ENCODE results near the gene SSH2. TPM values are rescaled to one million over a fixed set of nuclear protein-coding genes. Genes with fewer than 3 reads are reported as not detected.

The SSH2 gene
- total RNA-seq, 1 donor, result 13.0 TPM

- Histone ChIP-seq H3K79me2 (ENCODE audit: insufficient read depth, low read length) (peaks cover 60% of the 10 kb centered on the region), H3K4me2 (ENCODE audit: insufficient read depth, low read length) (no peak overlapping the region), H3K4me1 (ENCODE audit: insufficient read depth, low read length) (peaks cover 17% of the 10 kb centered on the region), H3K27me3 (ENCODE audit: insufficient read depth, low read length) (no peaks in the 10 kb centered on the region), H3K4me3 (ENCODE audit: insufficient read depth, low read length) (no peak overlapping the region), H4K20me1 (ENCODE audit: insufficient read depth, low read length) (no peaks in the 10 kb centered on the region), H2AFZ (ENCODE audit: low read length) (no peak overlapping the region), H3K9me3 (ENCODE audit: low read depth, low read length) (no peaks in the 10 kb centered on the region), H3K36me3 (ENCODE audit: insufficient read depth, low read length) (no peaks in the 10 kb centered on the region), H3K27ac (ENCODE audit: low read depth, low read length) (no peak overlapping the region)
- DNase-seq (ENCODE audit: insufficient read length, low spot score, missing footprints), result no peak
- no peak for TF ChIP-seq CTCF (IDR thresholded peaks at IDR 0.05; ENCODE audit: extremely low read depth, low read depth, low read length)
These were observed 2.5 kb downstream of the SSH2 start for GRCh38 chr17:29927546-29927945.

- no peak for TF ChIP-seq CTCF (IDR thresholded peaks at IDR 0.05; ENCODE audit: extremely low read depth, low read depth, low read length)
- peaks cover 10% of the 10 kb centered on the region for H3K4me1 ChIP-seq (ENCODE audit: insufficient read depth, low read length)
- H3K4me3 ChIP-seq (ENCODE audit: insufficient read depth, low read length), result no peak overlapping the region
- H3K27ac ChIP-seq (ENCODE audit: low read depth, low read length), result no peak overlapping the region
- peaks cover 77% of the 10 kb centered on the region for H3K79me2 ChIP-seq (ENCODE audit: insufficient read depth, low read length)
- DNase-seq (ENCODE audit: insufficient read length, low spot score, missing footprints), result no peak
- H3K36me3 ChIP-seq (ENCODE audit: insufficient read depth, low read length), result no peaks in the 10 kb centered on the region
- H2AFZ ChIP-seq (ENCODE audit: low read length), result no peak overlapping the region
- H3K4me2 ChIP-seq (ENCODE audit: insufficient read depth, low read length), result no peak overlapping the region
- no peaks in the 10 kb centered on the region for H3K9me3 ChIP-seq (ENCODE audit: low read depth, low read length)
- H3K27me3 ChIP-seq (ENCODE audit: insufficient read depth, low read length), result no peaks in the 10 kb centered on the region
- no peaks in the 10 kb centered on the region for H4K20me1 ChIP-seq (ENCODE audit: insufficient read depth, low read length)
These were observed 5.2 kb downstream of the SSH2 start for GRCh38 chr17:29924786-29925185.

GRCh38 chr17:29918922-29919856, 10.8 kb downstream of the SSH2 start:
- DNase-seq (ENCODE audit: insufficient read length, low spot score, missing footprints), result no peak
- Histone ChIP-seq H4K20me1 (ENCODE audit: insufficient read depth, low read length) (no peaks in the 10 kb centered on the region), H3K9me3 (ENCODE audit: low read depth, low read length) (no peaks in the 10 kb centered on the region), H3K27me3 (ENCODE audit: insufficient read depth, low read length) (no peaks in the 10 kb centered on the region), H3K4me2 (ENCODE audit: insufficient read depth, low read length) (peak overlapping the region; percentile 40), H3K27ac (ENCODE audit: low read depth, low read length) (peak overlapping the region; percentile 56), H3K4me1 (ENCODE audit: insufficient read depth, low read length) (peaks cover 11% of the 10 kb centered on the region), H2AFZ (ENCODE audit: low read length) (peak overlapping the region; percentile 17), H3K36me3 (ENCODE audit: insufficient read depth, low read length) (no peaks in the 10 kb centered on the region), H3K4me3 (ENCODE audit: insufficient read depth, low read length) (no peak overlapping the region), H3K79me2 (ENCODE audit: insufficient read depth, low read length) (peaks cover 46% of the 10 kb centered on the region)
- TF ChIP-seq CTCF (IDR thresholded peaks at IDR 0.05; ENCODE audit: extremely low read depth, low read depth, low read length), result no peak

- Histone ChIP-seq H3K27me3 (ENCODE audit: insufficient read depth, low read length) (no peaks in the 10 kb centered on the region), H3K9me3 (ENCODE audit: low read depth, low read length) (no peaks in the 10 kb centered on the region), H4K20me1 (ENCODE audit: insufficient read depth, low read length) (no peaks in the 10 kb centered on the region), H2AFZ (ENCODE audit: low read length) (no peak overlapping the region), H3K36me3 (ENCODE audit: insufficient read depth, low read length) (no peaks in the 10 kb centered on the region), H3K4me3 (ENCODE audit: insufficient read depth, low read length) (no peak overlapping the region), H3K79me2 (ENCODE audit: insufficient read depth, low read length) (peaks cover 39% of the 10 kb centered on the region), H3K27ac (ENCODE audit: low read depth, low read length) (no peak overlapping the region), H3K4me1 (ENCODE audit: insufficient read depth, low read length) (peaks cover 11% of the 10 kb centered on the region), H3K4me2 (ENCODE audit: insufficient read depth, low read length) (no peak overlapping the region)
- no peak for DNase-seq (ENCODE audit: insufficient read length, low spot score, missing footprints)
- TF ChIP-seq CTCF (IDR thresholded peaks at IDR 0.05; ENCODE audit: extremely low read depth, low read depth, low read length), result no peak
These were observed 12.0 kb downstream of the SSH2 start for GRCh38 chr17:29918016-29918415.

Measured in osteoblast (primary cell).